ENCODE measurements around the gene CCDC157.

CCDC157 gene

GRCh38 chr22:30371321-30371720 is 14.5 kb downstream of the CCDC157 start:
- Histone ChIP-seq H3K27ac (no peak overlapping the region), H3K27me3 (no peaks in the 10 kb centered on the region), H3K9me3 (no peaks in the 10 kb centered on the region), H3K4me1 (ENCODE audit: control insufficient read depth in 1 of 2, insufficient read depth in 1 of 2, low read depth in 1 of 2, low read length in 1 of 2) (peaks cover 23 to 28% of the 10 kb centered on the region in 2 experiments), H3K36me3 (no peaks in the 10 kb centered on the region), H3K4me3 (ENCODE audit: low read depth in 1 of 2, low read length in 1 of 2) (no peak overlapping the region)
- TF ChIP-seq, protein P1, sequence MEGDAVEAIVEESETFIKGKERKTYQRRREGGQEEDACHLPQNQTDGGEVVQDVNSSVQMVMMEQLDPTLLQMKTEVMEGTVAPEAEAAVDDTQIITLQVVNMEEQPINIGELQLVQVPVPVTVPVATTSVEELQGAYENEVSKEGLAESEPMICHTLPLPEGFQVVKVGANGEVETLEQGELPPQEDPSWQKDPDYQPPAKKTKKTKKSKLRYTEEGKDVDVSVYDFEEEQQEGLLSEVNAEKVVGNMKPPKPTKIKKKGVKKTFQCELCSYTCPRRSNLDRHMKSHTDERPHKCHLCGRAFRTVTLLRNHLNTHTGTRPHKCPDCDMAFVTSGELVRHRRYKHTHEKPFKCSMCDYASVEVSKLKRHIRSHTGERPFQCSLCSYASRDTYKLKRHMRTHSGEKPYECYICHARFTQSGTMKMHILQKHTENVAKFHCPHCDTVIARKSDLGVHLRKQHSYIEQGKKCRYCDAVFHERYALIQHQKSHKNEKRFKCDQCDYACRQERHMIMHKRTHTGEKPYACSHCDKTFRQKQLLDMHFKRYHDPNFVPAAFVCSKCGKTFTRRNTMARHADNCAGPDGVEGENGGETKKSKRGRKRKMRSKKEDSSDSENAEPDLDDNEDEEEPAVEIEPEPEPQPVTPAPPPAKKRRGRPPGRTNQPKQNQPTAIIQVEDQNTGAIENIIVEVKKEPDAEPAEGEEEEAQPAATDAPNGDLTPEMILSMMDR (IDR thresholded peaks at IDR 0.05): no peak

DNA sequence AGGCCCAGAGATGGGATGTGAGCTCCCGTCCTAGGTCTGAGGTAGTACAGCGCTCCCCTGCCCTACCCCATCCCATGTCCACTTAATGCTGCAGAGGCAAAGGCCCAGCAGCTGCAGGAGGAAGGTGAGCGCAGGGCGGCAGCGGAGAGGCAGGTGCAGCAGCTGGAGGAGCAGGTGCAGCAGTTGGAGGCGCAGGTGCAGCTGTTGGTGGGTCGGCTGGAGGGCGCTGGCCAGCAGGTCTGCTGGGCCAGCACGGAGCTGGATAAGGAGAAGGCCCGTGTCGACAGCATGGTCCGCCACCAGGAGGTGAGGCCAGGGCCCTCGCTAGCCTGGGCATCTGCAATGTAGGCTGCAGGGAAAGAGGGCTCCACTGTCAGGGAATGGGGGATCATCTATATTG is 15.2 kb downstream of the CCDC157 start:
- Histone ChIP-seq H3K4me3 (ENCODE audit: low read depth in 1 of 2, low read length in 1 of 2) (no peak overlapping the region), H3K4me1 (ENCODE audit: control insufficient read depth in 1 of 2, insufficient read depth in 1 of 2, low read depth in 1 of 2, low read length in 1 of 2) (peaks cover 23 to 28% of the 10 kb centered on the region in 2 experiments), H3K27ac (peak overlapping the region; percentile 90), H3K9me3 (no peaks in the 10 kb centered on the region), H3K27me3 (no peaks in the 10 kb centered on the region), H3K36me3 (peaks cover 1% of the 10 kb centered on the region)
- TF ChIP-seq, protein P1 (IDR thresholded peaks at IDR 0.05): no peak

DNA sequence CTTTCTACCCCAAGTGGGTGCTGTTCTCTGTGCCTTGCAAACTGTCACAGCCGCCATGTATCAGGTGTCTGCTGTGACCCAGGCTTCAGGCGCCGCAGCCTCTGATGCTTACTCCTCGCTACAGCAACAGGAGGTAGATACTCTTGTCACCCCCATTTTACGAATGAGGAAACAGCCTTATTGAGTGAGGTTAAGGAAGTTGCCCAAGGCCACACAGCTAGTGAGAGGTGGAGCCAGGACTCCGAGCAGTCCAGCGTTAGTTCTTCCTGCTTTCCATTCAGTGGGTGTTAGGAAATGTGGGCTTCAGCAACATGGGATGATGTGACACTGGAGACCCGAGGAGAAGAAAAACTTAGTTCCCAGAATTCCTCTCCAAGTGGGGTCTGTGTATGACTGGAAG is 16.1 kb downstream of the CCDC157 start:
- H3K27ac ChIP-seq: peak overlapping the region; percentile 90
- TF ChIP-seq, protein P1 (IDR thresholded peaks at IDR 0.05): no peak
- peak overlapping the region; percentile 2 to 50 for H3K4me3 ChIP-seq (ENCODE audit: low read depth in 1 of 2, low read length in 1 of 2)
- H3K36me3 ChIP-seq: peaks cover 11% of the 10 kb centered on the region
- peaks cover 23 to 28% of the 10 kb centered on the region in 2 experiments for H3K4me1 ChIP-seq (ENCODE audit: control insufficient read depth in 1 of 2, insufficient read depth in 1 of 2, low read depth in 1 of 2, low read length in 1 of 2)
- H3K27me3 ChIP-seq: no peaks in the 10 kb centered on the region
- no peaks in the 10 kb centered on the region for H3K9me3 ChIP-seq

DNA sequence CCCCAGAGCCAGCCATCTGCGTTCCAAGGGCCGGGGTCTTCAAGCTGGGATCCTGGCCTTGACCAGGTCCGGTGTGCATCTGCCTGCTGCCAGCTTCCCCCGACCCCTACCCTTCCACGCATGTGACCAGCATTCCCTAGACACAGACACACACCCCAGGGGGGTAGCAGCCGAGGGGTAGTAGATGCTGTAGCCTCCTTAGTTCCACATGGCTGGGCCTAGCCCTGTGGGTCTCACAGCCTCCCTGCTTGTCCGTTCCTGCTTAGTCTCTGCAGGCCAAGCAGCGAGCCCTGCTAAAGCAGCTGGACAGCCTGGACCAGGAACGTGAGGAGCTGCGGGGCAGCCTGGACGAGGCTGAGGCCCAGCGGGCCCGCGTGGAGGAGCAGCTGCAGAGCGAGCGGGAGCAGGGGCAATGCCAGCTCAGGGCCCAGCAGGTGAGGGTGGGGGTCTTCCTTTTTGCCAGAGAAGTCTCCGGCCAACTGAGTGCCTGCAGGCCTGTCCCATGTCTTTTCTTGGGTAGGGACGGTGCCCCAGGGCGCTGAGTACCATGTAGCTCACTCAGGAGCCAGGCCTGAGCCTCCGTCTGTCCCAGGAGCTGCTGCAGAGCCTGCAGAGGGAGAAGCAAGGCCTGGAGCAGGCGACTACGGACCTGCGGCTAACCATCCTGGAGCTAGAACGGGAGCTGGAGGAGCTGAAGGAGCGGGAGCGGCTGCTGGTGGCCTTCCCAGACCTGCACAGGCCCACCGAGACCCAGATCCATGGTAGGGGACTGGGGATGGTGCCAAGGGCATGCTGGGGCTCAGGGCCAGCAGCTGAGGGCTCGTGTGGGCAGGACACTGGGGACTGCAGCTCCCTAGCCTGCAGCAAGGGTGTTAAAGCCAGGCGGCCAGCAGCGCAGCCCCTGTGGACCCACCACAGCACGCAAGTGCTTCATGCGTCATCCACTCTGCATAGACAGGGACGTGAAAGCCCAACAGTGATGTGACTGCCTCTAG is 16.8 kb downstream of the CCDC157 start:
- TF ChIP-seq, protein P1 (IDR thresholded peaks at IDR 0.05): no peak

GRCh38 chr22:30375312-30375849 is 18.6 kb downstream of the CCDC157 start:
- no peak overlapping the region for H3K27ac ChIP-seq
- no peaks in the 10 kb centered on the region for H3K9me3 ChIP-seq
- H3K36me3 ChIP-seq: peaks cover 28% of the 10 kb centered on the region
- TF ChIP-seq, protein P1 (IDR thresholded peaks at IDR 0.05): no peak
- H3K27me3 ChIP-seq: no peaks in the 10 kb centered on the region
- H3K4me3 ChIP-seq (ENCODE audit: low read depth in 1 of 2, low read length in 1 of 2): no peak overlapping the region
- peaks cover 23 to 28% of the 10 kb centered on the region in 2 experiments for H3K4me1 ChIP-seq (ENCODE audit: control insufficient read depth in 1 of 2, insufficient read depth in 1 of 2, low read depth in 1 of 2, low read length in 1 of 2)

More for the DNA sequence above, 16.8 kb downstream of the CCDC157 start:
- Histone ChIP-seq H3K27me3 (no peaks in the 10 kb centered on the region), H3K4me3 (ENCODE audit: low read depth in 1 of 2, low read length in 1 of 2) (peak overlapping the region; percentile 2 to 50), H3K36me3 (peaks cover 13% of the 10 kb centered on the region), H3K9me3 (no peaks in the 10 kb centered on the region), H3K27ac (peak overlapping the region; percentile 90), H3K4me1 (ENCODE audit: control insufficient read depth in 1 of 2, insufficient read depth in 1 of 2, low read depth in 1 of 2, low read length in 1 of 2) (peaks cover 23 to 28% of the 10 kb centered on the region in 2 experiments)

Data from neutrophil (primary cell).